PC-3 (cell line): ENCODE measurements around the gene GADL1. TPM values are rescaled to one million over a fixed set of nuclear protein-coding genes. Genes with fewer than 3 reads are reported as not detected.

Source experiments
- ATAC-seq: fragments of 200-7000 bp; cut with Tn5 transposase; 2 replicates; pipeline ENCODE4 v1.9.1; 2020; ENCODE audit warnings: mild to moderate bottlenecking, moderate library complexity
- BruUV-seq: library from RNA; stranded (reverse); fragments of 400-500 nt; replicated peaks from 2 replicates; lab custom pipeline; 2021; lab: Mats Ljungman, UMichigan
- CTCF ChIA-PET: fragments of 300-600 bp; sonication (Branson Sonifier 250); formaldehyde crosslinking; loops from one replicate; lab custom pipeline; 2022; ENCODE audit warnings: antibody characterized with exemption; lab: Charles Lee
- POLR2A ChIA-PET: fragments of 300-600 bp; sonication (Branson Sonifier 250); formaldehyde crosslinking; loops from one replicate; lab custom pipeline; 2022; ENCODE audit warnings: antibody characterized with exemption; ENCODE audit not compliant: unreplicated experiment; lab: Charles Lee
- DNase-seq: peaks from one replicate; pipeline ENCODE4 v3.0.0-alpha.2; 2015
- H2AFZ ChIP-seq: fragments of 300-600 bp; sonication (generic); 2 replicates; pipeline ENCODE4 v1.6.0; 2016; ENCODE audit warnings: antibody characterized with exemption, low read length
- H3F3A ChIP-seq: fragments of 300-600 bp; sonication (generic); one replicate; pipeline ENCODE4 v1.6.0; 2017; ENCODE audit warnings: antibody characterized with exemption, low read length, control low read depth, mild to moderate bottlenecking; ENCODE audit not compliant: unreplicated experiment
- H3K27ac ChIP-seq: fragments of 300-600 bp; sonication (generic); 2 replicates; pipeline ENCODE4 v1.5.1; 2016; ENCODE audit warnings: mild to moderate bottlenecking, low read length
- H3K27me3 ChIP-seq: fragments of 300-600 bp; sonication (generic); 2 replicates; pipeline ENCODE4 v1.6.1; 2016; ENCODE audit warnings: low read length, mixed read lengths
- H3K36me3 ChIP-seq: fragments of 300-600 bp; sonication (generic); 2 replicates; pipeline ENCODE4 v1.6.1; 2016; ENCODE audit warnings: low read depth, mixed run types, low read length, mixed read lengths
- H3K4me1 ChIP-seq: fragments of 300-600 bp; sonication (generic); 2 replicates; pipeline ENCODE4 v1.5.1; 2016; ENCODE audit warnings: low read length; ENCODE audit not compliant: insufficient read depth
- H3K4me2 ChIP-seq: fragments of 300-600 bp; sonication (generic); 2 replicates; pipeline ENCODE4 v1.6.0; 2016; ENCODE audit warnings: low read length
- H3K4me3 ChIP-seq: fragments of 300-600 bp; sonication (generic); 2 replicates; pipeline ENCODE4 v1.5.1; 2016; ENCODE audit warnings: mild to moderate bottlenecking, low read length, mixed read lengths
- H3K79me2 ChIP-seq: fragments of 300-600 bp; sonication (generic); 2 replicates; pipeline ENCODE4 v1.6.1; 2017; ENCODE audit warnings: low read length, mixed read lengths
- H3K9ac ChIP-seq: fragments of 300-600 bp; sonication (generic); 2 replicates; pipeline ENCODE4 v1.6.0; 2016; ENCODE audit warnings: mild to moderate bottlenecking, low read length
- H3K9me2 ChIP-seq: fragments of 300-600 bp; sonication (generic); replicated peaks from 2 replicates; pipeline ENCODE4 v1.6.1; 2016; ENCODE audit warnings: mixed run types, low read length, mixed read lengths
- H3K9me3 ChIP-seq: fragments of 300-600 bp; sonication (generic); 2 replicates; pipeline ENCODE4 v1.6.1; 2016; ENCODE audit warnings: low read length, mixed read lengths
- H4K20me1 ChIP-seq: fragments of 300-600 bp; sonication (generic); 2 replicates; pipeline ENCODE4 v1.6.1; 2016; ENCODE audit warnings: low read length, mixed read lengths
- CTCF ChIP-seq: fragments of 300-600 bp; sonication (generic); conservative IDR thresholded peaks from 2 replicates; pipeline ENCODE4 v1.5.1; 2017; ENCODE audit warnings: antibody characterized with exemption, low read depth, mild to moderate bottlenecking, low read length
- EZH2 ChIP-seq: fragments of 300-600 bp; sonication (generic); IDR thresholded peaks from one replicate; pipeline ENCODE4 v1.6.1; 2017; ENCODE audit warnings: antibody characterized with exemption, mild to moderate bottlenecking, low read length; ENCODE audit not compliant: unreplicated experiment
- EZH2phosphoT487 ChIP-seq: fragments of 300-600 bp; sonication (generic); IDR thresholded peaks from 2 replicates; pipeline ENCODE4 v1.6.1; 2018; ENCODE audit warnings: mild to moderate bottlenecking, antibody characterized with exemption, low read length, borderline replicate concordance
- intact Hi-C: fragments of 100-400 bp; cut with micrococcal nuclease; formaldehyde crosslinking; loops from 2 replicates; pipeline ENCODE4 v1.9.0; 2023
- total RNA-seq: library from RNA; depleted of rRNA; stranded (reverse); fragments of >200 nt; gene quantifications from 2 replicates; pipeline ENCODE4 v1.2.3, GENCODE V29; 2014

GADL1 gene
- total RNA-seq, 1 experiment from 2014 or later: not detected

- no peak overlapping the region for H3K27ac ChIP-seq
- intact Hi-C loops: no loop called here
- H3K27me3 ChIP-seq: no peaks in the 10 kb centered on the region
- no peaks in the 10 kb centered on the region for H3F3A ChIP-seq
- H3K4me2 ChIP-seq: no peak overlapping the region
- no peak for DNase-seq
- ChIA-PET CTCF (no interaction called here), POLR2A (no interaction called here)
- H3K4me1 ChIP-seq: peaks cover 4% of the 10 kb centered on the region; the same call in 1 of the 2 replicates
- no peaks in the 10 kb centered on the region for H3K9me2 ChIP-seq
- BruUV-seq: no TSS peak
- no peak overlapping the region for H2AFZ ChIP-seq
- H4K20me1 ChIP-seq: no peaks in the 10 kb centered on the region
- H3K9ac ChIP-seq: no peak overlapping the region
- no peak for TF ChIP-seq CTCF
- TF ChIP-seq EZH2phosphoT487: no peak
- no peak for TF ChIP-seq EZH2
- no peak overlapping the region for H3K4me3 ChIP-seq
- H3K9me3 ChIP-seq: no peaks in the 10 kb centered on the region
- no peaks in the 10 kb centered on the region for H3K36me3 ChIP-seq
- no peak for ATAC-seq
- no peaks in the 10 kb centered on the region for H3K79me2 ChIP-seq
Measured at GRCh38 chr3:30864132-30864531, 30.3 kb downstream of the GADL1 start.

GRCh38 chr3:30862004-30862403 lies 32.5 kb downstream of the GADL1 start:
- ChIA-PET POLR2A (no interaction called here), CTCF (no interaction called here)
- no peak overlapping the region for H3K27ac ChIP-seq
- ATAC-seq (no peak), DNase-seq (no peak)
- TF ChIP-seq EZH2phosphoT487 (no peak), CTCF (no peak), EZH2 (no peak)
- no peak overlapping the region for H3K4me2 ChIP-seq
- H4K20me1 ChIP-seq: no peaks in the 10 kb centered on the region
- no peaks in the 10 kb centered on the region for H3K9me2 ChIP-seq
- H3K9me3 ChIP-seq: no peaks in the 10 kb centered on the region
- H3F3A ChIP-seq: no peaks in the 10 kb centered on the region
- H3K27me3 ChIP-seq: no peaks in the 10 kb centered on the region
- H3K9ac ChIP-seq: no peak overlapping the region
- no peaks in the 10 kb centered on the region for H3K36me3 ChIP-seq
- H3K4me1 ChIP-seq: peaks cover 4% of the 10 kb centered on the region; the same call in 1 of the 2 replicates
- BruUV-seq: no TSS peak
- no peak overlapping the region for H2AFZ ChIP-seq
- intact Hi-C loops: no loop called here
- H3K4me3 ChIP-seq: no peak overlapping the region
- H3K79me2 ChIP-seq: no peaks in the 10 kb centered on the region

- ChIA-PET CTCF (no interaction called here), POLR2A (no interaction called here)
- no peaks in the 10 kb centered on the region for H3K36me3 ChIP-seq
- no peak overlapping the region for H2AFZ ChIP-seq
- ATAC-seq: no peak
- no peak overlapping the region for H3K9ac ChIP-seq
- no peak overlapping the region for H3K4me3 ChIP-seq
- intact Hi-C loops: no loop called here
- H3K9me3 ChIP-seq: no peaks in the 10 kb centered on the region
- no peaks in the 10 kb centered on the region for H3K79me2 ChIP-seq
- no peaks in the 10 kb centered on the region for H3K9me2 ChIP-seq
- H3K27ac ChIP-seq: no peak overlapping the region
- H3K4me1 ChIP-seq: peaks cover 11% of the 10 kb centered on the region; the same call in 1 of the 2 replicates
- DNase-seq: no peak
- H3K4me2 ChIP-seq: no peak overlapping the region
- no peaks in the 10 kb centered on the region for H3K27me3 ChIP-seq
- H3F3A ChIP-seq: no peaks in the 10 kb centered on the region
- no peaks in the 10 kb centered on the region for H4K20me1 ChIP-seq
- no TSS peak for BruUV-seq
- TF ChIP-seq CTCF (no peak), EZH2 (no peak), EZH2phosphoT487 (no peak)
Measured at GRCh38 chr3:30858894-30859389, 35.5 kb downstream of the GADL1 start.
